Heart left ventricle (tissue), 16 donors: ENCODE data around the gene SPG11. TPM values are rescaled to one million over a fixed set of nuclear protein-coding genes. Genes with fewer than 3 reads are reported as not detected.

Source experiments
- ATAC-seq, 4 donors: fragments of 200-7000 bp; cut with Tn5 transposase; one replicate each; pipeline ENCODE4 v1.9.1; 2020 to 2022; ENCODE audit warnings: moderate library complexity in 4 of 4, mild to moderate bottlenecking in 3 of 4, moderate number of reproducible peaks in 1 of 4
- DNase-seq, 5 donors: peaks; one replicate each; pipeline ENCODE4 v3.0.0-alpha.2; 2020
- H3K27ac ChIP-seq, 12 donors: fragments of 200-600 bp; sonication (generic) in 4 of 12; one replicate each; pipeline versions ENCODE4 v1.5.0 to v1.8.0; 2016 to 2022; ENCODE audit warnings: mild to moderate bottlenecking in 2 of 12
- H3K27me3 ChIP-seq, 9 donors: fragments of 200-600 bp; sonication (generic) in 2 of 9; one replicate each; pipeline versions ENCODE4 v1.5.1 to v1.8.0; 2016 to 2022; ENCODE audit warnings: mild to moderate bottlenecking in 3 of 9
- H3K36me3 ChIP-seq, 9 donors: fragments of 200-600 bp; sonication (generic) in 2 of 9; one replicate each; pipeline versions ENCODE4 v1.5.0 to v1.8.0; 2018 to 2022; ENCODE audit warnings: mild to moderate bottlenecking in 2 of 9
- H3K4me1 ChIP-seq, 12 donors: fragments of 200-600 bp; sonication (generic) in 4 of 12; one replicate each; pipeline versions ENCODE4 v1.5.0 to v1.8.0; 2016 to 2022; ENCODE audit warnings: mild to moderate bottlenecking in 3 of 12
- H3K4me3 ChIP-seq, 12 donors: fragments of 200-600 bp; sonication (generic) in 4 of 12; one replicate each; pipeline versions ENCODE4 v1.5.0 to v1.8.0; 2017 to 2022; ENCODE audit warnings: mild to moderate bottlenecking in 9 of 12, moderate library complexity in 4 of 12
- H3K9me3 ChIP-seq, 12 donors: fragments of 200-600 bp; sonication (generic) in 4 of 12; one replicate each; pipeline versions ENCODE4 v1.5.0 to v1.8.0; 2016 to 2022; ENCODE audit warnings: mild to moderate bottlenecking in 1 of 12
- POLR2A ChIP-seq, 2 donors: fragments of 450-650 bp; IDR thresholded peaks; one replicate each; pipeline ENCODE4 v1.6.1; 2017; ENCODE audit warnings: antibody characterized with exemption in 2 of 2, mild to moderate bottlenecking in 2 of 2, moderate library complexity in 2 of 2
- WGBS, 4 donors: extraction: QIAGEN DNeasy Blood & Tissue Kit in 2 of 4; methylation state at CpG; one replicate each; pipeline versions ENCODE4 v1.1.5 to v1.1.7; 2013 to 2018; 5-methylcytosine and 5-hydroxymethylcytosine counted together
- intact Hi-C, 10 donors: fragments of 100-400 bp; cut with DNase I; formaldehyde crosslinking; loops; one replicate each; pipeline versions ENCODE4 v1.11.1 to v1.14.2; 2022
- polyA plus RNA-seq, 2 donors: library from polyadenylated mRNA; stranded (reverse); fragments of 200-250 nt; gene quantifications; one replicate each; pipeline ENCODE4 v1.2.3, GENCODE V29; 2013
- total RNA-seq, 9 donors: library from RNA; depleted of rRNA in 2 of 9; stranded (reverse); fragments of >200 nt in 2 of 9; fragmentation: NEBNext Ultra II Directional in 3 of 9; extraction: Animal tissue kit (Norgen Biotek cat#: 25700) in 3 of 9; gene quantifications; one replicate each; pipeline versions ENCODE4 v1.1.0 to v1.2.4, GENCODE V29; 2016 to 2023
- TF ChIP-seq, protein P1 (sequence below), 12 donors: fragments of 200-600 bp; sonication (generic) in 4 of 12; IDR thresholded peaks; one replicate each; pipeline versions ENCODE4 v1.5.0 to v1.8.0; 2018 to 2022; ENCODE audit warnings: antibody characterized with exemption in 12 of 12, mild to moderate bottlenecking in 5 of 12
- donor health status: ischemic (EF 13 %, LVEDD 7.1; RV severe dilation, severe dysfunction).
- donor health status: healthy with polysubstance abuse.
- donor health status: DM: no; HTN: yes; CAD: no.
- donor health status: DM: no; HTN: no; CAD: no.
- donor health status: ischemic (EF 25% LVEDD 6.9; RV normal size, moderate dysfunction).
- donor health status: ischemic (EF 25% LVEDD 5.7; RV mildly dilated, moderate dysfunction).
- donor health status: healthy.
- donor health status: DM: yes; HTN: yes; CAD: no.
- donor health status: ischemic (EF 35%, LVEDD 5.7; RV mildly dilated, moderate dysfunction).
- donor health status: nonischemic (EF 11% LVEDD 7.7; RV severe dilation, severe dysfunction).
- donor health status: DM: yes; HTN: yes; CAD: no.
- donor health status: PGD.
- donor health status: ischemic (EF 29% LVEDD 5.4; RV normal size, mild dysfunction).
- donor health status: nonischemic (EF 23%, LVEDD 6.1; RV moderate dilation, normal function).

Gene SPG11
- total and polyA plus RNA-seq, 11 donors = 17.5 to 69.4 (median 47.5) TPM

- TF ChIP-seq, protein P1, sequence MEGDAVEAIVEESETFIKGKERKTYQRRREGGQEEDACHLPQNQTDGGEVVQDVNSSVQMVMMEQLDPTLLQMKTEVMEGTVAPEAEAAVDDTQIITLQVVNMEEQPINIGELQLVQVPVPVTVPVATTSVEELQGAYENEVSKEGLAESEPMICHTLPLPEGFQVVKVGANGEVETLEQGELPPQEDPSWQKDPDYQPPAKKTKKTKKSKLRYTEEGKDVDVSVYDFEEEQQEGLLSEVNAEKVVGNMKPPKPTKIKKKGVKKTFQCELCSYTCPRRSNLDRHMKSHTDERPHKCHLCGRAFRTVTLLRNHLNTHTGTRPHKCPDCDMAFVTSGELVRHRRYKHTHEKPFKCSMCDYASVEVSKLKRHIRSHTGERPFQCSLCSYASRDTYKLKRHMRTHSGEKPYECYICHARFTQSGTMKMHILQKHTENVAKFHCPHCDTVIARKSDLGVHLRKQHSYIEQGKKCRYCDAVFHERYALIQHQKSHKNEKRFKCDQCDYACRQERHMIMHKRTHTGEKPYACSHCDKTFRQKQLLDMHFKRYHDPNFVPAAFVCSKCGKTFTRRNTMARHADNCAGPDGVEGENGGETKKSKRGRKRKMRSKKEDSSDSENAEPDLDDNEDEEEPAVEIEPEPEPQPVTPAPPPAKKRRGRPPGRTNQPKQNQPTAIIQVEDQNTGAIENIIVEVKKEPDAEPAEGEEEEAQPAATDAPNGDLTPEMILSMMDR (IDR thresholded peaks at IDR 0.05) = no peak
- TF ChIP-seq POLR2A (IDR thresholded peaks at IDR 0.05) = no peak
- Histone ChIP-seq H3K4me1 (peaks cover 5 to 51% (median 39%) of the 10 kb centered on the region in 12 donors), H3K27ac (peak overlapping the region; percentile 83 to 99 (median 97)), H3K27me3 (no peaks in the 10 kb centered on the region), H3K4me3 (peak overlapping the region; percentile 42 to 99 (median 94)), H3K36me3 (peaks cover 0 to 35% (median 17%) of the 10 kb centered on the region in 9 donors), H3K9me3 (no peaks in the 10 kb centered on the region)
- WGBS, 4 donors = 8 to 19% (median 12%) methylated on average over 13 of the region's 13 CpGs
- DNase-seq = no peak
- ATAC-seq = no peak
- intact Hi-C loops = loop anchor here in 3 of 10 donors (2.0 to 10.0 kb wide), 2 partner anchors 111 to 113 kb away; partner anchors contain the start of gene CTDSPL2 (in 3 of the 3)
Measured at GRCh38 chr15:44537735-44538240, 125.7 kb downstream of the SPG11 start.

DNA sequence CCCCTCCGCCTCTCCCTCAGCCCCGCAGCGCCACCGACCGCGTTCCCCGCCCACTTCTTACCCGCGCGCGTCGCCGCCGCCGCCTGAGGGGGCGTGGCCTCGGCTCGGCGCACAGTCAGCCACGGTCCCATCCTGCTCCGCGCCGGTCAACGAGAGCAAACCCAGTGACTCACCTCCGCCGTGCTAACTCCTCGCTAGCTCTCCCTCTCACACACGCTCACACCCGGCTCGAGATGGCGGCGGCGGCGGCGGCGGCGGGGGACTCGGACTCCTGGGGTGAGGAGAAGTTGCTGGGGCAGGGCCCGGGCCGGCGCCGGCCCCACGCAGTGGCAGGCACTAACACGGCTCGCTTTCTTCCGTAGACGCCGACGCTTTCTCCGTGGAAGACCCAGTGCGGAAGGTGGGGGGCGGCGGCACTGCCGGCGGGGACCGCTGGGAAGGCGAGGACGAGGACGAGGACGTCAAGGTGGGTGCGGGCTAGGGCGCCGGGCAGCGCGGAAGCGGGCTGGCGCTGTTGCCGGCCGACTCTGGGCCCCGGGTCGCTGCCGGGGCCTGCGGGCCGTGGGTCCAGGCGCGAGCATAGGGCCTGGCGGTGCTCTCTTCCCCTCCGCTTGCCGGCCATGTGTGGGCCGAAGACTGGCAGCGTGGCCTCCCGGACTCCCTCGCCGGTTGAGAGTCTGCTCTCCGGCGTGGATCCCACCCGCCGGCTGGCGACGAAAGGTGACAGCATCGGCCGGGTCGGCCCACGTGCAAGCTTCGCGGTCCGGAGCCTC lies 126.3 kb downstream of the SPG11 start, which contains the start of gene EIF3J:
Gene EIF3J (plus strand): TSS at position 186 of the 773 bp plus-strand sequence. CDS start 48 bp downstream, at position 234.
- intact Hi-C loops = loop anchor here in 3 of 10 donors (2.0 to 10.0 kb wide), 2 partner anchors 110 to 112 kb away; partner anchors contain the start of gene CTDSPL2 (in 3 of the 3)
- 0 to 1% (median 0%) methylated on average over 41 to 97 of the region's 97 CpGs for WGBS, 4 donors

DNA sequence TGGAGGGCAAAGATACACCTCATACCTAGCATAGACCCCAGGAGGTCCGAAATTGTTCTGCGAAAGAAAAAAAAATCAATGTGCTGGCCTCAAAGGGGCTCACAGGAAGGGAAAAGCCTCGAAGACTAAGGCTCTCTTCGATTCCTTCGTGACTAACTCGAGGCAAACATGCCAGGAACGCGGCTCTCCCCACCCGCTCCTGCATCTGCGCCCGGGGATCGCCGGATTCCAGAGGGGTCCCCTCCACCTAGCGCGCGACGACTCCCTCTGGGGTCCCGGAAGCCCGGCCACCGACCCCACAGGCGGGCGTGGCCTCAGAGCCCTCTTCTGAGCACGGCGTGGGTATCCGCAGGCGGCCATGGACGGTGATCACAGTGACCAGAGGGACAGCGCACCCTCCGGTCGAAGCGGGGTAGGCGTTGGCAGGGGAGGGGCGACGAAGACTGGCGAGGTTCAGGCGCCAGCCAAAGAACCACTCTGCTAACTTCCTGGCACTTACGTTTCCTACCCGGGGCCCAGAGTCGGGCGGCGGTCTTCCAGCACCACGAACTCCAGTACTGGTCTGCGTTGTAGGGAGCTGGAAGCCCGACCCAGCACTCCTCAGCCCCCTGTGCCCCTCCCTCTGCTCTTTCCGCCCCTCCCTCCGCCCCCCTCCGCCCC lies 127.0 kb downstream of the SPG11 start:
- Histone ChIP-seq H3K27ac (peak overlapping the region; percentile 83 to 99 (median 97)), H3K36me3 (peaks cover 0 to 37% (median 13%) of the 10 kb centered on the region in 9 donors), H3K27me3 (no peaks in the 10 kb centered on the region), H3K4me1 (peaks cover under 1 to 38% (median 26%) of the 10 kb centered on the region in 12 donors), H3K4me3 (peak overlapping the region; percentile 66 to 99 (median 94)), H3K9me3 (no peaks in the 10 kb centered on the region)
- DNase-seq (peak; percentile 87 to 91 (median 89)), ATAC-seq (peak; percentile 84 to 93 (median 88))
- WGBS, 4 donors = 0 to 1% (median 0%) methylated on average over 39 to 46 of the region's 47 CpGs
- TF ChIP-seq POLR2A (IDR thresholded peaks at IDR 0.05) = peak; percentile 26 to 68
- TF ChIP-seq, protein P1 (IDR thresholded peaks at IDR 0.05) = peak; percentile 5 to 72 (median 43)
- intact Hi-C loops = loop anchor here in 3 of 10 donors (2.0 to 10.0 kb wide), 2 partner anchors 110 to 112 kb away; partner anchors contain the start of gene CTDSPL2 (in 3 of the 3)

More for the DNA sequence above, 126.3 kb downstream of the SPG11 start, which contains the start of gene EIF3J:
- Histone ChIP-seq H3K4me1 (peaks cover 5 to 46% (median 33%) of the 10 kb centered on the region in 12 donors), H3K36me3 (peaks cover 0 to 41% (median 17%) of the 10 kb centered on the region in 9 donors), H3K9me3 (no peaks in the 10 kb centered on the region), H3K4me3 (peak within 1 kb of the TSS; percentile 66 to 99 (median 94)), H3K27me3 (no peaks in the 10 kb centered on the region), H3K27ac (peak within 1 kb of the TSS; percentile 83 to 99 (median 97))
- peak; percentile 93 to 97 (median 94) for ATAC-seq
- peak; percentile 96 to 97 (median 97) for DNase-seq
- TF ChIP-seq, protein P1 (IDR thresholded peaks at IDR 0.05) = no peak
- TF ChIP-seq POLR2A (IDR thresholded peaks at IDR 0.05) = peak in 1 of 2 donors; percentile 55
